Measurements from ENCODE around the gene BMP2K.
"Not testable (repeated sequence)": the region's sequence is repeated elsewhere in the genome, so short reads cannot be mapped to it uniquely, and the experiment has no call there.

Gene BMP2K

DNA sequence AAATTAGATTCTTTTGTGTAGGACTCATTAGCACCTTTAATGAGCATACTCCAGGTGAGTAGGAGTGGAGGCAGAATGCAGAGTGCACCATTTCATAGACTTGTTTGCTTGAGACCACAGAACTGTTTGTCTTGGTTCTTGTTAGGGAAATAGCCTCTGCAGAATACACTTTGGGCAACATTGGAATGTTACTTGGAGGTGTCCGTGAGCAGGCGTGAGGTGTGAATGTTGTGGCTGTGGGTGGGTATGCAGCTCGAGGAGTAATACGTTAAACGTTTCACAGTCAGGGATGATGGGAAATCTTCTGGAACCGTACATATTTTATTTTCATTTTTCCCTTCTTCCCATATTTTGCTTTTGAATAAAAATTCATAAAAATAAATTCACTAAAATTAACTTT lies 131.5 kb downstream of the BMP2K start:
- peak in 1 of 2 experiments; percentile 57 for DNase-seq (ENCODE audit: low read depth in 1 of 2, low spot score in 1 of 2)
- TF ChIP-seq JUND (IDR thresholded peaks at IDR 0.05; ENCODE audit: low read depth), result no peak
- in situ Hi-C loops (cut with HindIII; ENCODE audit: low pct_unique_long_range_greater_than_20kb, low sequenced_read_pairs), result no loop called here

GRCh38 chr4:78908974-78909373 lies 132.8 kb downstream of the BMP2K start:
- DNase-seq (ENCODE audit: low read depth in 1 of 2, low spot score in 1 of 2); in situ Hi-C loops (cut with HindIII; ENCODE audit: low pct_unique_long_range_greater_than_20kb, low sequenced_read_pairs): not testable (repeated sequence)

GRCh38 chr4:78910612-78911011 lies 134.5 kb downstream of the BMP2K start:
- no peak for DNase-seq (ENCODE audit: low read depth in 1 of 2, low spot score in 1 of 2)
- in situ Hi-C loops (cut with HindIII; ENCODE audit: low pct_unique_long_range_greater_than_20kb, low sequenced_read_pairs), result no loop called here
- TF ChIP-seq JUND (IDR thresholded peaks at IDR 0.05; ENCODE audit: low read depth), result no peak

DNA sequence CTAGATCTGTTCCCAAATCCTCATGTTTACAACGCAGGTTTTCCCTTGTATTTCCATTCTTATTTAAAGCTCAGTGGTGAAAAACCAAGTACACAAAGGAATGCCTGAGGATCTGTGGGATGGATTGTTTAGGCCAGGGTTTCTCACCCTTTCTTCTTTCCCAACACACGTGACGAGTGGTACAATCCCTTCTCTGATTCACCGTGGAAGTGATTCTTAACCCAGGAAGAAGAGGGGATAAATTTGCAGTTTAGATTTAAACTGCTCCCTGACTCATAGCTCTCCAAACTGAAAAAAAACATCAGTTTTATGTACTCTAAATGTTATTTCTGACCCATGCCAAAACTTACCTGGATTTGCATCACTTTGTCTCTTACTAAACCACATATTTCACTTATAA lies 146.1 kb downstream of the BMP2K start:
- no peak for DNase-seq (ENCODE audit: low read depth in 1 of 2, low spot score in 1 of 2)
- in situ Hi-C loops (cut with HindIII; ENCODE audit: low pct_unique_long_range_greater_than_20kb, low sequenced_read_pairs), result no loop called here
- no peak for TF ChIP-seq JUND (IDR thresholded peaks at IDR 0.05; ENCODE audit: low read depth)

DNA sequence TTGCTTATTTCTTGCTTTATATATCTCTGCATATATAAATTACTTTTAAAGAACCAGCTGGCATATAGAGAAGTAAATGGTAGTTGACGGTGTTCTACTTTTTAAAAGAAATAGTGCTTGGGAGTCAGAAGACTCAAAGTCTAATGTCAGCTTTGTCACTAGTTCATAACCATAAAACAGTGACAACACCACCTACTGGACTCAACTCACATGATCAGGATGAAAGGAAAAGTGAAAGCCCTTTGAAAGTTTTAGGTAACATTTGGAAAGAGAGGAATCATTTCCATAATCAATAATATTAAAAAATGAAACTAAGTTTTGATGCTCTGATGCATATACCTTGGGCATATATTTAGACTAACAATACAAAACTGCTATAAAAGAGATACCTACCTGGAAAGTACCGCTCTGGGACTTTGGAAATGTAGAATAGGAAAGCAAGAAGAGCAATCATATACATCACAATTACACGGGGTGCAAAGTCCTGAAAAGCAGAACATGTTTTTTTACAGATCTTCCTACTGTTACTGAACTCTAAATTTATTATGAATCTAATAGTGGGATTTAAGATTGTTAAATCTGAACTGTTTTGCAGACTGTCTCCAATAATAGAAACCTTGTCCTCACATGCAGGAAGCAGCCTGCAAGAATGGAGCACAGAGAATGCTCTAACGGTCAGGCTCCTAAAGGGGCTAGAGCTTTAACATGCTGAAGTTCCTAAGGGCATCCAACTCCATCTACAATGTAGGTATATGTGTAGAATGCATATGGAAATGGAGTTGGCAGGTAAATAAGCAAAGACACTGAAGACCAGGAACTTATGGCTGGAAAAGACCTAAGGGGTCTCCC lies 147.5 kb downstream of the BMP2K start:
- TF ChIP-seq JUND (IDR thresholded peaks at IDR 0.05; ENCODE audit: low read depth), result no peak
- in situ Hi-C loops (cut with HindIII; ENCODE audit: low pct_unique_long_range_greater_than_20kb, low sequenced_read_pairs), result no loop called here
- DNase-seq (ENCODE audit: low read depth in 1 of 2, low spot score in 1 of 2), result peak in 1 of 2 experiments; percentile 29

GRCh38 chr4:78926826-78927225 lies 150.7 kb downstream of the BMP2K start:
- DNase-seq (ENCODE audit: low read depth in 1 of 2, low spot score in 1 of 2), result no peak
- no peak for TF ChIP-seq JUND (IDR thresholded peaks at IDR 0.05; ENCODE audit: low read depth)
- in situ Hi-C loops (cut with HindIII; ENCODE audit: low pct_unique_long_range_greater_than_20kb, low sequenced_read_pairs), result no loop called here

GRCh38 chr4:78928835-78929234 lies 152.7 kb downstream of the BMP2K start:
- no peak for DNase-seq (ENCODE audit: low read depth in 1 of 2, low spot score in 1 of 2)
- in situ Hi-C loops (cut with HindIII; ENCODE audit: low pct_unique_long_range_greater_than_20kb, low sequenced_read_pairs), result no loop called here
- TF ChIP-seq JUND (IDR thresholded peaks at IDR 0.05; ENCODE audit: low read depth), result no peak

GRCh38 chr4:78930016-78930629 lies 154.0 kb downstream of the BMP2K start:
- no peak for TF ChIP-seq JUND (IDR thresholded peaks at IDR 0.05; ENCODE audit: low read depth)
- in situ Hi-C loops (cut with HindIII; ENCODE audit: low pct_unique_long_range_greater_than_20kb, low sequenced_read_pairs), result no loop called here
- no peak for DNase-seq (ENCODE audit: low read depth in 1 of 2, low spot score in 1 of 2)

DNA sequence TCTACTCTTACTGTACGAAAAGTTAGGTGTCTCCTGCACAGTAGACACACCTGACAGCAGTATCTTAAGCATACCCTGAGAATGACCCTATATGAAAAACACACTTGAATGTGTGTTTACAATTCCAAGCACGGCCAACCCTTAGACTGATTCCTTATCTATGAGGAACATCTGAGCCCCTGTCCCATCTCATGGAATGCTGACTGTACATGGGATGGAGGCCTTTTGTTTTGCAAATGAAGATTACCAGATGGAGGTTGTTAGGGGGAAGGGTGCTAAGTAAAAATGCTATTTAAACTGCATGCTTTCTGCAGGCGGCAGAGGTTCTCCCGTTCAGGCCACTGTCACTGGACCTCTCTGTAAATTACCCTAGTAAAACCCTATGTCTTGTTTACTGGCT lies 160.8 kb downstream of the BMP2K start:
- no peak for DNase-seq (ENCODE audit: low read depth in 1 of 2, low spot score in 1 of 2)
- no peak for TF ChIP-seq JUND (IDR thresholded peaks at IDR 0.05; ENCODE audit: low read depth)
- in situ Hi-C loops (cut with HindIII; ENCODE audit: low pct_unique_long_range_greater_than_20kb, low sequenced_read_pairs), result no loop called here

- TF ChIP-seq JUND (IDR thresholded peaks at IDR 0.05; ENCODE audit: low read depth), result no peak
- in situ Hi-C loops (cut with HindIII; ENCODE audit: low pct_unique_long_range_greater_than_20kb, low sequenced_read_pairs), result no loop called here
- DNase-seq (ENCODE audit: low read depth in 1 of 2, low spot score in 1 of 2), result no peak
Measured at GRCh38 chr4:78937837-78938236, 161.7 kb downstream of the BMP2K start.

DNA sequence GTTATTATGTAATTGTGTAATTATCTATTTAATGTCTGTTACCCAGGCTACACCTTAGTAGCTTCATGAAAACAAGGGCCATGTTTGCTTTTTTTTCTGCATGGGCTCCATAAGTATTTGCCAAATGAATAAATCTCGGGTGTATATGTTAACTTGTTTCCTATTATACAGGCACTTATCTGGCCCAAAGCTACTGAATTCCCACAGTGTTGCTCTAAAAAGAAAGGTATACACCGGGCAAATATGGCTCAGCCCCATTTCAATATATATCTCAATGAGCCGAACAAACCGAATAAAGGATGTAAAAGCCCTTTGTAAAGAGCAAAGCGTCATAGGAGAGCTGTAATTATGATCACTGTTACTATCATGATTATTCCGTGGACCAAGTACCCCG lies 162.3 kb downstream of the BMP2K start:
- in situ Hi-C loops (cut with HindIII; ENCODE audit: low pct_unique_long_range_greater_than_20kb, low sequenced_read_pairs), result no loop called here
- DNase-seq (ENCODE audit: low read depth in 1 of 2, low spot score in 1 of 2), result no peak
- no peak for TF ChIP-seq JUND (IDR thresholded peaks at IDR 0.05; ENCODE audit: low read depth)

DNA sequence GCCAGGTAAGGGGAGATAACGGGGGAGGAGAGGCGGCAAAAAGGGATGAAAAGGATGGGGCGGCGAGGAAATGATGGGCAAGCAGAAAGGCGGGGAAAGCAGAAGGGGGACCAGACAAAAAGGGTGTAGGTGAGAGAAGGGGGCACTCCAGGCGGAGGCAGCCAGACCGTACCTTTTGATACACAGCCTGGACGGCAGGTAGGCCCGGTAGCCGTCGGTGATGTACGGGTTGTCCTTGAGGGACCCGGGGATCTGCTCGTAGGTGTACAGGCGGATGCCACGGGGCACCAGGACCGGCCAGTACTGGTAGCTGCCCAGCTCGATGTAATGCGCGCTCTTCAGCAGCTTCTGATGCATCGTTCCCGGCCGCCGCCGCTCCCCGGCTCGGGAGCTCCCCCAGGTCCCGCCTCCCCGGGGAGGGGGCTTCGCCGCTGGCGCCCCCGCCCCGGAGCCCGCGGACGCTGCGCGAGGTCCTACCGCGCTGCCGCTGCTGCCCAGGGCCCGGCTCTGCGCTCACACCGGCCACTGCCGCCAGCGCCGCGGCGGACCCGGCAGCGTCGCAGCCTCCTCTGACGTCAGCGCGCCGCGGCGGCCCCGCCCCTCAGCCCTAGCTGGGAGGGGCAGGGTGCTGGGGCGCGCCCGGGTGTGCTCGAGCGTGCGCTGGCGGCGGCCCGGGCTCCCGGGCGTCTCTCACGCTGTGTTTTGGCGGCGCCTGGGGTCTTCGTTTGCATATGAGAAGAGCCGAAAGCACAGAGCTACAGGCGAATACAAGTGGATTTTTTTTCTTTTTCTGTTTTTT lies 162.9 kb downstream of the BMP2K start, which contains the start of gene PAQR3:
PAQR3 (minus strand) TSS at position 571 of the 799 bp plus-strand sequence; CDS start at position 357, 214 bp downstream.
- peak; percentile 70 to 79 for DNase-seq (ENCODE audit: low read depth in 1 of 2, low spot score in 1 of 2)
- no peak for TF ChIP-seq JUND (IDR thresholded peaks at IDR 0.05; ENCODE audit: low read depth)
- in situ Hi-C loops (cut with HindIII; ENCODE audit: low pct_unique_long_range_greater_than_20kb, low sequenced_read_pairs), result no loop called here

DNA sequence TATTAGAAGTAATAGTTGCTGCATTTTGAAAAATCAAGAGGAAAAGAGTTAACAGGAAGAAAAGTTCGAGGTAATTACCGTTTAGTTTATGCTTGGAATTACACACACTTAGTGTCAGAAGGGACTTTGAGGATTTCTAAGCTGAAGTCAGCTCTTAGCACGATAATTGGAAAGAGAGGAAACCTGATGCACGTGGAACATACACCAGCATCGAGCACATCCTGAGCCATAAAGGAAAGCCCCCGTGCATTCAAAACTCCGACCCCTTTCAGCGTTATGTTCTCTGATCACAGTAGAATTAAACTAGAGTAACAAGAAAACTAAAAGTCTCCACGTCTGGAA lies 163.5 kb downstream of the BMP2K start:
- TF ChIP-seq JUND (IDR thresholded peaks at IDR 0.05; ENCODE audit: low read depth), result no peak
- no peak for DNase-seq (ENCODE audit: low read depth in 1 of 2, low spot score in 1 of 2)
- in situ Hi-C loops (cut with HindIII; ENCODE audit: low pct_unique_long_range_greater_than_20kb, low sequenced_read_pairs), result no loop called here

Measured in T47D (cell line).